Measurements from ENCODE around the gene APCDD1L. TPM values are rescaled to one million over a fixed set of nuclear protein-coding genes. Genes with fewer than 3 reads are reported as not detected.

APCDD1L gene
- total RNA-seq: 2.7 and 4.1 TPM in 2 replicates

GRCh38 chr20:58515233-58516212 is at the start of gene APCDD1L:
Gene APCDD1L (minus strand): TSS chr20:58515399. CDS start chr20:58514707, 692 bp downstream.

Other genes with a start within 250 kb of the APCDD1L start
- 8.0 and 12.6 TPM in 2 replicates for gene RAB22A, start 205.7 kb downstream of the APCDD1L start, total RNA-seq
- gene VAPB, start 126.2 kb downstream of the APCDD1L start, total RNA-seq: 8.0 and 15.5 TPM in 2 replicates
- gene STX16, start 135.9 kb upstream of the APCDD1L start, total RNA-seq: 37.4 and 94.4 TPM in 2 replicates
- gene NPEPL1, start 177.4 kb upstream of the APCDD1L start, total RNA-seq: 24.6 and 28.6 TPM in 2 replicates